Posterior cingulate gyrus (tissue), 11 donors: ENCODE data around the gene LRRC61.
A peak's percentile ranks its signal among the peaks of the same experiment; 100 is the strongest.
"Not testable (repeated sequence)": the region's sequence is repeated elsewhere in the genome, so short reads cannot be mapped to it uniquely, and the experiment has no call there.

Experiments used
- DNase-seq, 10 donors: peaks; one replicate each; pipeline versions ENCODE4 v3.0.0 to v3.0.0-alpha.2; 2020 to 2021; ENCODE audit warnings: mixed read lengths in 3 of 10
- intact Hi-C: fragments of 100-400 bp; cut with DNase I; formaldehyde crosslinking; loops from one replicate; pipeline ENCODE4 v1.15.1; 2023

The LRRC61 gene

GRCh38 chr7:150306377-150306776 is 16.8 kb upstream of the LRRC61 start:
- intact Hi-C loops = not testable (repeated sequence)

GRCh38 chr7:150307129-150307528 is 16.0 kb upstream of the LRRC61 start:
- no peak for DNase-seq

More at GRCh38 chr7:150306377-150306776, 16.8 kb upstream of the LRRC61 start:
- not testable (repeated sequence) for DNase-seq

GRCh38 chr7:150307904-150308303 is 15.3 kb upstream of the LRRC61 start:
- DNase-seq = no peak
- intact Hi-C loops = no loop called here

More at GRCh38 chr7:150307129-150307528, 16.0 kb upstream of the LRRC61 start:
- intact Hi-C loops = no loop called here

GRCh38 chr7:150308575-150308974 is 14.6 kb upstream of the LRRC61 start:
- intact Hi-C loops = no loop called here
- no peak for DNase-seq

GRCh38 chr7:150311146-150311545 is 12.0 kb upstream of the LRRC61 start:
- intact Hi-C loops = no loop called here

GRCh38 chr7:150311711-150312110 is 11.4 kb upstream of the LRRC61 start:
- no peak for DNase-seq
- intact Hi-C loops = no loop called here

More at GRCh38 chr7:150311146-150311545, 12.0 kb upstream of the LRRC61 start:
- DNase-seq = no peak

- intact Hi-C loops = not testable (repeated sequence)
These were observed 10.3 kb upstream of the LRRC61 start for GRCh38 chr7:150312649-150313366.

GRCh38 chr7:150313367-150313809 is 9.8 kb upstream of the LRRC61 start:
- no peak for DNase-seq
- intact Hi-C loops = no loop called here

More at GRCh38 chr7:150312649-150313366, 10.3 kb upstream of the LRRC61 start:
- DNase-seq = not testable (repeated sequence)

- intact Hi-C loops = no loop called here
- DNase-seq = no peak
These were observed 9.3 kb upstream of the LRRC61 start for GRCh38 chr7:150313870-150314269.

- DNase-seq = peak in 1 of 10 donors; percentile 72
- intact Hi-C loops = no loop called here
These were observed 8.4 kb upstream of the LRRC61 start for GRCh38 chr7:150314639-150315239.

- peak in 1 of 10 donors; percentile 51 for DNase-seq
- intact Hi-C loops = not testable (repeated sequence)
These were observed 6.2 kb upstream of the LRRC61 start for GRCh38 chr7:150316987-150317386.

- no peak for DNase-seq
- intact Hi-C loops = no loop called here
These were observed 5.3 kb upstream of the LRRC61 start for GRCh38 chr7:150317748-150318444.

- intact Hi-C loops = no loop called here
- DNase-seq = no peak
These were observed 1.4 kb upstream of the LRRC61 start for GRCh38 chr7:150321788-150322113.

- intact Hi-C loops = no loop called here
These were observed 882 bp upstream of the LRRC61 start for GRCh38 chr7:150322114-150322832.

GRCh38 chr7:150323682-150324372 is 672 bp downstream of the LRRC61 start:
- DNase-seq = peak in 2 of 10 donors; percentile 64 to 80
- intact Hi-C loops = no loop called here

More at GRCh38 chr7:150322114-150322832, 882 bp upstream of the LRRC61 start:
- DNase-seq = no peak

GRCh38 chr7:150324373-150324961 is 1.3 kb downstream of the LRRC61 start:
- intact Hi-C loops = no loop called here
- DNase-seq = peak in 2 of 10 donors; percentile 61 to 66

- DNase-seq = peak in 1 of 10 donors; percentile 77
- intact Hi-C loops = no loop called here
These were observed 2.0 kb downstream of the LRRC61 start for GRCh38 chr7:150325110-150325611.

GRCh38 chr7:150325901-150326300 is 2.7 kb downstream of the LRRC61 start:
- intact Hi-C loops = no loop called here
- no peak for DNase-seq

GRCh38 chr7:150326657-150327268 is 3.6 kb downstream of the LRRC61 start:
- intact Hi-C loops = no loop called here
- no peak for DNase-seq
